Renal cortical epithelial cell (primary cell): ENCODE results near the gene RTN4R. TPM values are rescaled to one million over a fixed set of nuclear protein-coding genes. Genes with fewer than 3 reads are reported as not detected.

Source experiments
- DNase-seq: peaks from one replicate; pipeline ENCODE4 v3.0.0-alpha.2; 2011; ENCODE audit warnings: low read depth
- total RNA-seq: library from RNA; depleted of rRNA; stranded (reverse); fragments of >200 nt; gene quantifications from 2 replicates; pipeline ENCODE4 v1.2.3, GENCODE V29; 2014

RTN4R gene
- total RNA-seq, 1 donor from 2014 or later: 2.0 TPM

GRCh38 chr22:20229916-20230775 lies 38.0 kb downstream of the RTN4R start:
- DNase-seq: no peak

DNA sequence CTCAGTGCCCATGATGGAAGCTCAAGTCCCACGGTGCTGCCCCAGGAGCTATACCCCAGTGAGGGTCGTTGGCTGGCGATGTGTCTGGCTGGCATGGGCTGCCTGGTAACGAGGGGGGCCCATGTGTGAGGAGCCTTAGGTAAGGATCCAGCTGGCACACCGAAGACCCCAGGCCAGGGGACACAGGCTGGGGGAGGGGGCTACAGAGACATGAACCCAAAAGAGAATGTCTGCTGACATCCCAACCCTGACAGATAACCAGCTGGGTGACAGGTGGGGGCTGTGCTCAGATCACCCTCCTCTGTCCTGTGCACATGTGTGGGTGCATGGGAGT lies 39.2 kb downstream of the RTN4R start:
- no peak for DNase-seq

- no peak for DNase-seq
Measured at GRCh38 chr22:20228055-20228938, 39.8 kb downstream of the RTN4R start.

- no peak for DNase-seq
Measured at GRCh38 chr22:20227363-20227762, 40.8 kb downstream of the RTN4R start.

GRCh38 chr22:20226760-20227350 lies 41.3 kb downstream of the RTN4R start:
- DNase-seq: no peak

GRCh38 chr22:20226077-20226716 lies 41.9 kb downstream of the RTN4R start:
- no peak for DNase-seq

DNA sequence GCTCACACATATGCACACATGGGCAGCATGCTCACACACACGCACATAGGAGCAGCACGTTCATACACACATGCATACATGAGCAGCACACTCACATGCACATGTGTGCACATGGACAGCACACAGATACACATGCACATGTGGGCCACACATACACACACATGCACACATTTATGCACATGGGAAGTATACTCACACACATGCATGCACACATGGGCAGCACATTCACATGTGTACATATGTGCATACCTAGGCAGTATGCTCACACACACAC lies 42.5 kb downstream of the RTN4R start:
- no peak for DNase-seq

DNA sequence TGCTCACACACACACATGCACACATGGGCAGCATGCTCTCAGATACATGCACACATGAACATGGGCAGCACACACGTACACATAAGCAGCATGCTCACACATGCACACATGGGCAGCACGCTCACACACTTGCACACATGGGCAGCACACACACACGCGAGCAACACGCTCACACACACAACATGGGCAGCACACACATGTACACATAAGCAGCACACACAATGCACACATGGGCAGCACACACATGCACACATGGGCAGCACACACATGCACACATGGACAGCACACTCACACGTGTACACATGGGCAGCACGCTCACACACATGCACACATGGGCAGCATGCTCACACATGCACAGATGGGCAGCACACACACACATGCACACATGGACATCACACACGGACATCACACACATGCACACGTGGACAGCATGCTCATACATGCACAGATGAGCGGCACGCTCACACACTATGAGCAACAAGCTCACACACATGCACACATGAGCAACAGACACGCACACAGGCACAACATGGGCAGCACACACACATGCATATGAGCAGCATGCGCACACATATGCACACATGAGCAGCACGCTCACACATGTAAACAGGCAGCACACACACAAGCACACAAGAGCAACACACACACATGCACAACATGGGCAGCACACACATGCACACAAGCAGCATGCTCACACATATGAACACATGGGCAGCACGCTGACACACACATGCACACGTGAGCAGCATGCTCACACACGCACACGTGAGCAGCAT lies 43.0 kb downstream of the RTN4R start:
- DNase-seq: no peak

DNA sequence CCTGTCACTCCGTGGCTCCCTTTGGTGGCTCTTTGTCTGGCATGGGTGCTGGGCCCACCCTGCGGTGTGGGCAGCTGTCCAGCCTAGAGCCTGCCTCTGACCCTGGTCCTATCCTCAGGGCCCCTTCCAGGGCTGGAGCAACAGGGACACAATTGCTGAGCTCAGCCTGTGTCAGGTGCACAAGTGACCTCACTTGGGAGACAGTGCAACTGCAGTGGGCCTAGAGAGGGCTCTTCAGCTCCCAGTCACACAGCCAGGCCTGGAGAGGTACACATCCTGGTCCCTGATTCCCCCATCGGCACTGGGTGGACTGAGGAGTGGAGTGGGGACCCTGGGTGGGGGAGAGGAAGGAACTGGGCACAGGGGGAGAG lies 43.9 kb downstream of the RTN4R start:
- DNase-seq: no peak

DNA sequence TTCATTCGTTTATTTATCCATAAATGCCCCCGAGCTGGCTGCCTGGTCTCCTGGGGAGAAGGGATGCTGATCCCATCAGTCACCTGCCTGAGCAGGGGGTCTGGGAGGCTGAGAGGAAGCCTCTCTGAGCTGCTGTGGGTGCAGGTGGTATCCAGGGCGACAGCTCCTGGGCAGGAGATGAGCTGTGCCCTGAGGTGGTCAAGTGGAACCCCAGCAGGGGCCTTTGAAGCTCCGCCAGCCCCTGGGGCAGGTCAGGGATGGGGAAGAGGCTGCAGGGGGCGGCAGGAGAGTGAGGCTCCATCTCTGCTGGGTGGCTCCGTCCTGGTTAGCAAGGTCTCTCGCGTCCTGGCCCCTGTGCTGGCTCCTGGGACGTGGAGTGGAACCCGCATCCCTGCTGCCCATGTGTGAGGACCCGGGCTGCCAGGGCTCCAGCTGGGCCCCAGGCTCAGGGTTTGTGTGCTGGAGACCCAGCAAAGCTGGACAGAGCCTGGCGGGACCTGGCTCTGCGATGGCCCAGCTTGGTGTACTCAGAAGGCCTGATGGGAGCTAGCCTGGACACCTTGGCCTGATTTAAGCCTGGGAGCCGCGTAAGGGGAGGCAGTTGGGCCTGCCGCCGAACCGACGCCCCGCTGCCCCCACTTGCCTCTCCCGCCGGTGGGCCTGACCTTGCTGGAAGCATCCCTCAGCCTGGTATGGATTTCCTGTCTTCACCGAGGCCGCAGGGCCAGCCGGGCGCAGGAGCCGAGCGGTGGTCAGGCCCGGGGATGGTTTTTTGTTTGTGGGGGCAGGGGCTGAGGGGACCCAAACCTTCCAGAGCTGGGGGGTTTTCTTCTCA lies 44.5 kb downstream of the RTN4R start:
- DNase-seq: no peak

DNA sequence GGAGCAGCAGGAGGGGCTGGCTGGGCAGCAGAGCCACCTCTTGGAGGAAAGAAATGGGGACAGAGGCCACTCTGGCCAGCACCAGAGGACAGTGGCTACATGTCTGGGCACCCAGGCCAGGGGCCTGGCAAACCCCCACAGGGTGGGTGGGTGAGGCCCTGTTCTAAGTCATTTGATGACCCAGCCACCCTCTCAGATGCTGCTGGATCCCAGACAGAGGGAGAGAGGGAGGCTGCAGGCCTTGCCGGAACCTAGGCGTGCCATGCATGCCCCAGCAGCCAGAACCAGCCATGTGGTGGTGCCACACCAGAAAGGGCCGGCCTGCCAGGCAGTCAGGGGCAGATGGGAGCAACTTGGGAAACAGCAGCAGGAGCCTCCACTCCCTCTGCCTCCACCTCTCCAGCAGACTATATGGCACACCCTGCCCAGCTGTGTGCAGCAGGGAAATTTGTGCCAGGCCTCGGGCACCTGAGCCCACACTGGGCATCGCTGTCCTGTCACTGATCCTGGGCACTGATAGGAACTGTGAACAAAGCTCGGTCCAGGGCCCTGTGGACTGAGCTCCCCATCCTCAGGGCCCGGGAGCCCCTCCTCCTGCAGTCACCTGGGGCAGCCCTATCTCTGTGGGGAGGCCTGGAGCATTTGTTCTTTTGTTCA lies 45.2 kb downstream of the RTN4R start:
- DNase-seq: no peak

DNA sequence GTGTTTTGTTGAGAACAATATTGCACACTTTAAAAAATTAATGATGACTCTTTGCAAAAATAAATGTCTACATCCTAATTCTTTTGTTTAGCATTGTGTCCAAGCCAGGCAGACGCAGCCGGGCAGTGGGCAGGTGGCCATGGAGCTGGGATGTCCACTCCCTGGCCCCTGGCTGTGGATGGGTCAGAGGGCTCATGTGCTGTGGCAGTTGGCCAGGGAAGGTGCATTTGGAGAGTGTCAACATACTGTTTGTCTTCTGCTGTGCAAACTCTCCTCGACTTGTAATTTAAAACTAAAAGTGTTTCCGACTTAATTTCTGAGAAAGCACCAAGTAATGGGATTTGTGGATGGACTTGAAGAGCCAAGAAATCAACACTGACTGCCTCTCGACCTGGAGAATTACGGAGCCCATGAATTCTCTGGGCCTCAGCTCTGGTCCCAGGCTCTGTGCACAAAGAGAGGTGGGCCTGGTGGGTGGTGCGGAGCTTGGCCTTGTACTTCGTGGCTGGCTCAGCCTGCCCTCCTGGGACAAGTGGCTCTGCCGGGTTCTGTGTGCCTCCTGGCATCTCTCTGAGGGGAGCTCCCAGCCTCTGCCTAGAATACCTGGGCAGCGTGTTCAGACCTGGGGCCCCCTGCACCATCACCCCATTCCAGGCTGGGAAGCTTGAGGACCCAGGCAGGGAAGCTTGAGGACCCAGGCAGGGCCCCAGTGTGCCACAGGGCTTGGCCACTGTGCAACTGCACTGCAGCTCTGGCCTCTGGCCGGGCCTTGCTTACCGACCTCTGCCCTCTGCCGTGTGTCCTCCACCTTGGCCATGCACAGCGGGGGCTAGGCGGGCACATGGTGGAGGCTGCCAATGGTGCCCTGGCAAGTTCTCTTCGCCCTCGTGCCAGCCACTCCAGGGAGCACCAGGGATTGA lies 46.4 kb downstream of the RTN4R start:
- no peak for DNase-seq

DNA sequence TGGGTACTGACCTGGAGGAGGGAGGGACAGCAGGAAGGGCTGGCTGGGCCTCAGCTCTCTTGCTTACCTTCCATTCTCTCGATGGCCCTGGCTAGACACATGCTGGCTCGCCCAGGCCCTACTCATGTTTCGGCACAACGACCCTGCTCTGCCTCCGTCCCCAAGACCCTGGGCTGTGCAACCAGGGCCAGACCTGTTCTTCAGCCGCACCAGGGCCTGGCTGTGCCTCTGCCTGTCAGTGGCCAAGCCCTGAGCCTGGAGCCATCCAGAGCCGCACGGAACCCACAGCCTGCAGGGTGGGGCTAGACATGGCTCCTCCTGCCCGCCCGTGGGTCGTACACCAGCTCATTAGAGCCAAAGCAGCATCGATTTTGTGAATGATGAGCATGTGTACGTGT lies 47.5 kb downstream of the RTN4R start:
- no peak for DNase-seq

DNA sequence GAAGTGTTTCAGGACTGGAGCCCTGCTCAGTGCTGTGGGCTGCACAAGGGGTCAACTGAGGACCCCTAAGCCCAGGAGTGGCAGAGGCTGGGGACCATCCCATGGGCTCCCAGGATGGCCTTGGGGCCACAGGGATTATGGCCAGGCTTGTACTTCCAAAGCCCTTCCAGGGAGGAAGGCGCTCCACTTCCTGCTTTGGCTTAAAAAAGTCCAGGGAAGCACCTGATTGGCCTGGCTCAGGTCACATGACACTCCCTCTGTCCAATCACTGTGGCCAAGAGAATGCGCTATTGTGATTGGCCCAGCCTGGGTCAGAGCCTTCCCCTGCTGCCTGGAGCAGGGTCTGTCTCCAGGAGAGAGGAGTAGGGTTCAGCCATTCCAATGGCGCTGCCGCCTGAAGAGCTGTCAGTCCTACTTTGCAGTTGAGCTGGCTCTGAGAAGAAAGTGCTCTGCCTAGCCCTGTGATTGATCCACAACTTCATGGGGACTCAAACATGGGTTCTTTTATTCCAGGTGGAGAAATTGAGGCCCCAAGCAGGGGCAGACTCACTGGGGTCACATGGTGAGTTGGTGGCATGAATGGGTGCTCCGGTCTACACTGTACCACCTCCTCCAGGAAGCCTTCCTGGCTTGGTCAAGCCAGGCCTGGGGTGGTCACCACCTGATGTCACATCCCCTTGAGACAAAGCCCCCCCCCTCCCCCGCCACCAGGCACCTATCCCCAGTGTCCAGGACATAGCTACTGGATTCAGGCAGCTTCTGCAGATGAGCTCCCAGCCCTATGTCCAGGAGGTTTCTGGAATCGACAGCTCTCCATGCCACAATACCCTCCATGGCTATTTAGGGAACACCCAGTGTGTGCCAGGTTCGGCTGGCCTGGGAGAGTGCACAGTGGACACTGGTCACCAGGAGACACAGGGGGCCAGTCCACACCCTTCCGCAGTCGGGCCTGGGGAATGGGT lies 48.2 kb downstream of the RTN4R start:
- DNase-seq: no peak

- no peak for DNase-seq
Measured at GRCh38 chr22:20218987-20219386, 49.1 kb downstream of the RTN4R start.

GRCh38 chr22:20218326-20218872 lies 49.7 kb downstream of the RTN4R start:
- DNase-seq: no peak

DNA sequence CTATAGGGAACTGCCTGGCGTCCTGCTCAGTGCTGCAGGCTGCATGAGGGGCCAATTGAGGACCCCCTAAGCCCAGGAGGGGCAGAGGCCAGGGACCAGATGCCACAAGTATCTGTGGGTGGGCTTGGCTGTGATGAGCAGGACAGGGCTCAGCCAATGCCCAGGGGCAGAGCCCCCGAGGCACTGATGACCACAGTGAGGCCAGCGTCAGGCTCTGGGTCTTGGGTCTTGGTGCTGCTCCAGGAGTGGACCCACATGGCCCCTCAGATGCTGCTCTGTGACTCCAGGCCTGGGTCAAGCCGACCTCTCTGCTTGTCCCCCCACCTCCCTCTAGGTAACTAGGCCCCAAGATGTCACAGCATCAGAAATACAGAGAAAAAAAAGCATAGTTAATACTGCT lies 50.6 kb downstream of the RTN4R start:
- DNase-seq: no peak
